ENCODE data around the gene ZNF511.

DNA sequence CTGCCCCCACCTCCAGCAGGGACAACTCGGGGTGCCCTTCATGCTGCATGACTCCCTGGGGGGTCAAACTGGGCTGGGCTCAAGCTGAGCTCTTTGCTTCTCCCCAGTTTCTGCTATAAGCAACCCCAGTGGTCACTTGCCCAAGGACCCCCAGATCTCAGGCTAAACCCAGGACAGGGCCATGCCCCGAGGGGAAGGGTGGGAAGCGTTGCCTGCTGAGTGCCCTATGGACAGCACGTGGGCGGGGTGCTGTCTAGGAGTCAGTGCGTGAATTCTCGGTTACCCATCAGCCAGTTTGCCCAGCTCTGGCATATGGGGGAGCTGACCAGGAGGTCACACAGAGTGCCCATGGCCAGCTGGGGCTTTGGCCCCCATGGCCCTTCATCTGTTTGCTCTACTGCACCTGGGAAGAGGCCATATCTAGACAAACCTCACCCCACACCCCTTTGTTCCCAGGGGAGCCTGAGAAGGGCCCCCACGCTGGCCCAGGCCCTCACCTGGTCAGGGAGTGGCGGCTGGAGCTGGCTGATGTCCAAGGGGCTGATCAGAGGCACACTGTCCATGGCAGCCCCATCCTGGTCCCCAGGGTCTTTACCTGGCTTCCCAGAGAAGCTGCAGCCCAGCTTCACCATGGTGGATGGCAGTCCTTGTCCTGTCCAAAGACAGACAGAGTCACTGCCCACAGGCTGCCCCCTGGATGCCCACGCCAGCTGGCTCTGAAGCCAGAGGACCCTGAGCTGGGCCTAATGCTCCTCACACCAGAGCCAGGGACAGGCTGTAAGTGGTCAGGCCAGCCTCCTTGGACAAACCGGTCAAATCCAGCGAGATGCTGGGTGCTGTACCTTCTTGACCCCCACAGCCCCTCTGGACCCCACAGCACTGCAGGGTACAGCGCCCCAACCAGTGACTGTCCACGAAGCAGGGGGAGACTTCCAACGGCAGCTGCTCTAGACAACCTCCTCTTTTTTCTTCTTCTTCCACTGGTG is 19.9 kb downstream of the ZNF511 start:
- TF ChIP-seq CTCF (conservative IDR thresholded peaks at IDR 0.05) (no peak), EZH2 (IDR thresholded peaks at IDR 0.05; ENCODE audit: low read depth) (no peak)
